OCI-LY1 (cell line): ENCODE results near the gene C20orf144.

Experiments used
- CTCF ChIP-seq: fragments of 200-600 bp; sonication (generic), shearing (Covaris generic); IDR thresholded peaks from 2 replicates; pipeline ENCODE4 v1.5.1; 2017; ENCODE audit warnings: mild to moderate bottlenecking, antibody characterized with exemption, low read length, moderate library complexity, mixed read lengths
- EZH2 ChIP-seq: fragments of 200-600 bp; sonication (generic), shearing (Covaris generic); IDR thresholded peaks from 2 replicates; pipeline ENCODE4 v1.8.0; 2017; ENCODE audit warnings: borderline replicate concordance, mixed run types, mild to moderate bottlenecking, antibody characterized with exemption, low read length, moderate library complexity, mixed read lengths

GRCh38 chr20:33636776-33637175 is 25.4 kb upstream of the C20orf144 start:
- no peak for TF ChIP-seq CTCF
- no peak for TF ChIP-seq EZH2
